ENCODE measurements around the gene IL15. TPM values are rescaled to one million over a fixed set of nuclear protein-coding genes. Genes with fewer than 3 reads are reported as not detected.

IL15 gene
- total and polyA plus RNA-seq, 2 of the 8 experiments (the other 6 are each of a cell fraction or from before 2014, with no cell fraction given): 0.30 to 0.61 TPM

DNA sequence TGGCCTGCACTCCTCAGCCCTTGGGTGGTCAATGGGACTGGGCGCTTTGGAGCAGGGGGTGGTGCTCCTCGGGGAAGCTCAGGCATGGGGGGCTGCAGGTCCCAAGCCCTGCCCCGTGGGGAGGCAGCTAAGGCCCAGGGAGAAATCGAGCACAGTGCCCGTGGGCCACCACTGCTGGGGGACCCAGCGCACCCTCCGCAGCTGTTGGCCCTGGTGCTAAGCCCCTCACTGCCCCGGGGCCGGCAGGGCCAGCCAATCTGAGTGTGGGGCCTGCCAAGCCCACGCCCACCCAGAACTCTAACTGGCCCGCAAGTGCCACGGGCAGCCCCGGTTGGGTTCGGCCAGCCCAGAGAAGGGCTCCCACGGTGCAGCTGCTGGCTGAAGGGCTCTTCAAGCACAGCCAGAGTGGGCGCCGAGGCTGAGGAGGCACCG is 30.9 kb upstream of the IL15 start (continued):
- TF ChIP-seq SUZ12 (IDR thresholded peaks at IDR 0.05; ENCODE audit: low read length): no peak
- TF ChIP-seq CBX5 (IDR thresholded peaks at IDR 0.05; ENCODE audit: low read depth, low read length): no peak
- no peak for TF ChIP-seq CBX8 (IDR thresholded peaks at IDR 0.05; ENCODE audit: borderline replicate concordance, low read depth, low read length)
- TF ChIP-seq ASH2L (IDR thresholded peaks at IDR 0.05; ENCODE audit: low read length): no peak
- TF ChIP-seq GABPA (IDR thresholded peaks at IDR 0.05; ENCODE audit: borderline replicate concordance, insufficient read depth, low read length): no peak
- TF ChIP-seq, protein P1, sequence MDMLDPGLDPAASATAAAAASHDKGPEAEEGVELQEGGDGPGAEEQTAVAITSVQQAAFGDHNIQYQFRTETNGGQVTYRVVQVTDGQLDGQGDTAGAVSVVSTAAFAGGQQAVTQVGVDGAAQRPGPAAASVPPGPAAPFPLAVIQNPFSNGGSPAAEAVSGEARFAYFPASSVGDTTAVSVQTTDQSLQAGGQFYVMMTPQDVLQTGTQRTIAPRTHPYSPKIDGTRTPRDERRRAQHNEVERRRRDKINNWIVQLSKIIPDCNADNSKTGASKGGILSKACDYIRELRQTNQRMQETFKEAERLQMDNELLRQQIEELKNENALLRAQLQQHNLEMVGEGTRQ (IDR thresholded peaks at IDR 0.05; ENCODE audit: low read length): no peak

Data from H1 (cell line).